Forelimb muscle (tissue), 1 donor: ENCODE results near the gene SLC35E2B. TPM values are rescaled to one million over a fixed set of nuclear protein-coding genes. Genes with fewer than 3 reads are reported as not detected.
A peak's percentile ranks its signal among the peaks of the same experiment; 100 is the strongest.

Source experiments
- DNase-seq: peaks from one replicate; pipeline ENCODE4 v3.0.0-alpha.2; 2013; ENCODE audit warnings: low read depth
- polyA plus RNA-seq: library from polyadenylated mRNA; unstranded; fragments of 120-200 nt; gene quantifications from one replicate; pipeline ENCODE4 v1.2.1, GENCODE V29; 2013; ENCODE audit not compliant: insufficient read length

The SLC35E2B gene
- polyA plus RNA-seq, 1 donor, result 47.2 TPM

GRCh38 chr1:1624443-1625403, 67.9 kb downstream of the SLC35E2B start:
- no peak for DNase-seq

DNA sequence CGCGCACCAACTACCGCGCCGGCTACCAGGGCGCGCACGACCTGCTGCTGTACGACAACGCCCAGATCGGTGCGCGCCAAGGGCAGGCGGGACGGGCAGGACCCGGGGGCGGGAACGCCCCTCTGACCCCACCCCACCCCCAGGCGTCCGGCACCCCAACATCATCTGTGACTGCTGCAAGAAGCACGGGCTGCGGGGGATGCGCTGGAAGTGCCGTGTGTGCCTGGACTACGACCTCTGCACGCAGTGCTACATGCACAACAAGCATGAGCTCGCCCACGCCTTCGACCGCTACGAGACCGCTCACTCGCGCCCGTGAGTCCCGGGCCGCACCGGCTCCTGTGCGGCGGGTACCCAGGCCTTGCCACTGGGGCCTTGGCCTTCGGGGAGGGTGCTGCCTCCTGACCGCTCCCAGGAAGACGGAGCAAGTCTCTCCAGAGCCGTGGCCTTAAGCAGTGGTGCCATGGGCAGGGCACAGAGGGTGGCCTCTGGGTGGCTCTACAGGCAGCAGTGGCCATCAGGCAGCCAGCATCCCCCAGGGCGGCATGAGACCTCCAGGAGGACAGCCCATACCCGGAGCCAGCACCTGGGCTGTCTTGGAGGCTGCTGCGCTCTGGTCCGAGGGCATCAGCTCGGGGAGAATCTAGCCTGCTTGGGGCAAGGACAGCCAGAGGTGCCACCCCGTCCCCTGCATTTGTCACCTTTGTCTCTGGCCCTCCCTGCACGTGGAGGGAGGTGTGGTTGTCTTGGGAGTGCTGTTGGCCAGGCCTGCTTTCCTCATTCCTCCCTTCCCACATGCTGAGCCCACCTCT, 68.8 kb downstream of the SLC35E2B start:
- no peak for DNase-seq

- no peak for DNase-seq
Measured at GRCh38 chr1:1623181-1623630, 69.4 kb downstream of the SLC35E2B start.

GRCh38 chr1:1622788-1623094, 69.9 kb downstream of the SLC35E2B start:
- DNase-seq, result no peak

DNA sequence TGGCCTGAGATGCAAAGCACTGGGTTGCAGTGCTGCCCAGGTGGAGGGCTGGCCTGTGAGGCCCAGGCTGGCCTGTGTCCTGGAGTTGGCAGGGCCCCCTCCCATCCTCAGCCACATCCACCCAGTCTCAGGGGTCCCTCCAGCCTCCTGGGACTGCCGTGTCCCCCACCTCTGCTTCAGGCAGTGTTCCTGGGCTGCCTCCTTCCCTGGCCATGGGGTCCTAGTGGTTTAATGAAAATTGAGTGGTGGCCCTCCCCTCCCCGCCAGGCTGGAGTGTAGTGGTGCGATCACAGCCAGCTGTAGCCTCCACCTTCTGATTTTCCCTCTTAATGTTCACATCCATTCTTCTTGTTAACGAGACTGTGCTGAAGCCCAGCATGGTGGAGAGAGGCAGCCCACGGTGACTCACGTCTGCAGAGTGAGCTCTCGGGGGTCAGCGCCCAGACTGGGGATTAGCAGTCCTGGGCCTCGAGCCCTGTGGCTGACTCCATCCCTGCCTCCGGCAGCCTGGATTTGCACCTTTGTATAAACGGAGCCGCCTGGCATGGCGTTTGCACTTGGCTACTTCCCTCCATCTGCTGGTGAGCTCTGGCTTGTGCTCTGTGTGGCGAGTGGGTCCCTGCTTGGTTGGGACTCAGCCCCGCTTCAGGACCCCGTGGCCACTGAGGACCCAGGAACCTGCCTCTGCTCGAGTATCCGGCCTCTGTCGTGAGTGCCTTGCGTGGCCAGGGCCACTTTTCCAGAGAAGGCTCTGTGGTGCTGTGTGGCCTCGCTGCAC, 70.4 kb downstream of the SLC35E2B start:
- no peak for DNase-seq

DNA sequence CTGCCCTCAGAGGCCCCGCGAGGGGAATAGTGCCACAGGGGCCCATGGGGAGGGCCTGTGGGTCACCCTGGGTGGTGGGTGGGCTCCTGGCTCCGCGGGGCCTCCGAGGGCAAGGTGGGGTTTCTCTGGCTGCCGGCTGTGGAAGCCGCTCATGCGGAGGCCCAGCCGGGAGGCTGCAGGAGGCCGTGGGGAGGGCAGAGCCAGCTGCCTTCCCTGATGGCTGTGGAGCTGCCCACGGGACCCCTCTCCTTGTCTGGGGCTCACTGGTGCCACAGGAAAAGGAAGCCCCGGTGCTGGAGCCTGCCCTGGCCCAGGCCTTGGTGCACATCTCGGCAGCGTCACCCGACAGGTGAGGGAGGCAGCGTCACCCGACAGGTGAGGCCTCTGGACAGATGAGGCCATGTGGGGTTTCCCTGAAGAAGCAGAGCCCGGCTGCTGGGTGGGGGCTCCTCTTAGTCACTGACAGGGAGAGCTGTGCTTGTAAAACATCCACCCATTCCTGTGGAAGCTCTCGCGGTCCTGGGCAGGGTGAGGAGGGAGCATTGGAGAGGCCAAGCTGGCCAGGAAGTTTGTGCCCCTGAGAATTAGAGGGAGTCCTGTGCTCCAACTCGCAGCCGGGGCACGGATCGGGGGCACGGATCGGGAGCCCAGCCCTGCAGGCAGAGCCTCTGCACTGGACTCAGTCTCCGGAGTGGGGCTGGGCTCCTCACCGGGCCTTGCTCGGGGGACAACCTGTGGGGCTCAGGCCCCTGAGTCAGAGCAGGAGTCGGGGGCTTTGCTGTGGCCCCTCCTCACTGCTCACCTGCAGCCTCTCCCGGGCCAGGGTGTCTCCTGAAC, 71.2 kb downstream of the SLC35E2B start:
- DNase-seq, result no peak

DNA sequence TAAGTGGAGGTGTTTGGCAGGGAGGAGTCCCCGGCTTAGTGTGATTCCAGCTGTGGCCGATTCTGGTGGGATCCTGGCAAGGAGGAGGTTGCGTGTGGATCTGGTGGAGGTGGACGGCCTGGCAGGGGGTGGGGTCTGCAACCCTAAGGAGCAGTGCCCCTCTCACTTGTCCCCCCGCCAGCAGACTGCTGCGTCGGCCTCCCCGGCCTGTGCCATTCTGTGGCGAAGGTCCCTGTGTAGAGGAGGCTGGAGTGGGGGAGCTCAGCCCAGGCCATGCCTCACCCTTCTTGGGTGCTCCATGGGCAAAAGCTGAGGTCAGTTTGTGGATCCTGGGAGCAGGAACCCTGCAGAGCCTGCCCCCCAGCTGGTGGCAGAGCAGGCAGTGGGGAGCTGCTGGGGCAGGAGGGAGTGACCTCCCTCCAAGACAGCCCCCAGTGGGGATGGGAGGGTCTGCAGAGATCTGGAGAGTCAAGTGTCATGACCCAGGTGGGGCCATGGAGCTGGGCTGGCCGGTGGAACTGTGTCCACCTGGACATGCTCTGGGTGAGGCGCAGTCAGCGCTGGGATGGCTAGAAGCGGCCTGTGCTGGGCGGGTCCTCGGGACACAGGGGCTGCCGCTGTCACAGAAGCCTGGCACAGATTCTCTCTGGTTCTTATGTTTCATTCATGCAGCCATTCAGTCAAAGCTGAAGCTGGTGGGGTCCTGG, 72.0 kb downstream of the SLC35E2B start:
- DNase-seq, result no peak

DNA sequence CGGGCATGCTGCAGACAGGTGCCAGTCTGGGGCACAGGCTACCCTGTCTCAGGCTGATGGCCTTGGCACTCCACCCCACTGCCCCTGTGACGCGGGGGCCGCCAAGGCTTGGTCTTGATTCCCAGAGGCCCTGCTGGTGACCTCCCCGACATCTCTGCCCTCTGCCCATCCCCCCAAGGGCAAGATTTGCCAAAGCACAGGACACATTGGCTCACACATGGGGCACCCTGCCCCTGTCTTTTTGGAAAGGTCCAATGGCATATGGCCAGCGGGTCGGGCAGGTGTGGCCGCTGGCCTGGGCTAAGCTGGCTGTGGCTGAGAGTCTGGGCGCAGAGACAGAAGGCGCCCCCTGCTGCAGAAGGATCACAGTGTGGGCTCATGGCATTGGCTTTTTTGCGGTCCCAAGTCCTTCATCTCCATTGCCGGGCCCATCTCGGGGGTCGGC, 72.7 kb downstream of the SLC35E2B start:
- DNase-seq, result no peak

DNA sequence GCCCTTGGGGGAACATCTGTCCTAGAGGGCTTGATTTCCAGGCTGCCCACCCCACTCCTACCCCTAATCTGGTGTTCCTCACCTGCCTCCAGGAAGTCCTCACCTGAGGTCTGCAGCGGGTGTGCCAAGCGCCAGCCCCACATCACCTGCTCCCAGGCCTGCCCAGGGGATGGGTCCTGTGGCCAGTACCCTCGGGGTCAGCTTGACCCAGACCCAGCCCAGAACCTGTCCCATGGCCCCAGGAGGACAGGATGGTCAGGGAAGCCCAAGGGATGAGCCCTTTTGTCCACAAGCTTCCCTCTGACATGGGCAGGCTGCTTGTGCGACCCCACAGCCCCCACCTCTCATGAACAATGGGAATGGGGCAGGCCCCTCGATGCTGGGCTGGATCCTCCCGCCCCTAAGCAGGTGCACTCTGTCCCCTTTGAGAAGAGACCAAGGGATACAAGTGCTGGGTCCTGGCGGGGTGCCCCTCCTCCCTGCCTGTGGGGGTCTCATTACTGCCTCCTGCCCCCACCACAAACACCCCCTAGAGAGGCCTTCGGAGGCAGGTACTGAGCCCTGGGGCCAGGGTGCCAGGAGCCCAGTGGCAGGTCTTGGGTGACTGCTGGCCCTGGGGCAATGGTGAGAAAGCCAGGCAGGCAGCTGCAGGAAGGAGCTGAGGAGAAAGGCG, 74.1 kb downstream of the SLC35E2B start:
- no peak for DNase-seq

DNA sequence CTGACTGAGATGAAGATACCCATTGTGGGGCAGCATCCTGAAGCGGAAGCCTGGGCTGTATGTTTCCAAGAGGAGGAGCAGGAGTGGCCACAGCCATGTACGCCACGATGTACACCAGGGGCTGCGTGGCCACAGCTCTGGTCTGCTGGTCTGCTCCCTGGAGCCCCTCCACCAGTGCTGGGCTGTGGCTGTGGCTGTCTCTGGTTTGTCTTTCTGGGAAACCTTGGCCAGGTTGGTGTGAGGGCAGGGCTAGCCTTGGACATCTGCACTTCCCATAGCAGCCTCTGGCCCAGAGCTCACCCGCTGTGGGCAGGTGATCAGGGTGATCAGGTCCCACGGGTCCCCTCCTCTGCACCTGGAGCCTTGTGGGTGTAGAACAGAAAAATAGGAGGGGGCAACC, 74.7 kb downstream of the SLC35E2B start:
- no peak for DNase-seq

DNA sequence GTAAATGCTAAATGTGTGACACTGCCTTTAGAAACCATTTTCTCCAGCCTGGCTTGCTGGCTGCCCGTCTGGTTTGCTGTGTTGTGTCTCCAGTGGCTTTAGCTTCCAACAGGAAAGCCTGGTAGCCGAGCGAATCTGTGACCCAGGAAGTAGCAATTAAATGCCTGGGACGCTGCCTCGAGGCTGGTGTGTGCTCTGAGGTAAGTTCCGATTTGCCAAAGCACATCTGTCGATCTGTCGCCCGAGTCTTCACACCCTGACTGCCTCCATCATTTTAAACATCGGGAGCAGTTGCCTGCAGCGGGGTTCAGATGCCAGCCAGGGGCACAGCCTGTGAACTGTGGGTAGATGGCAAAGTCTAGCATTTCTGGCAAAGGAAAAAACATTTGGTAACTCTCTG, 75.1 kb downstream of the SLC35E2B start:
- no peak for DNase-seq

DNA sequence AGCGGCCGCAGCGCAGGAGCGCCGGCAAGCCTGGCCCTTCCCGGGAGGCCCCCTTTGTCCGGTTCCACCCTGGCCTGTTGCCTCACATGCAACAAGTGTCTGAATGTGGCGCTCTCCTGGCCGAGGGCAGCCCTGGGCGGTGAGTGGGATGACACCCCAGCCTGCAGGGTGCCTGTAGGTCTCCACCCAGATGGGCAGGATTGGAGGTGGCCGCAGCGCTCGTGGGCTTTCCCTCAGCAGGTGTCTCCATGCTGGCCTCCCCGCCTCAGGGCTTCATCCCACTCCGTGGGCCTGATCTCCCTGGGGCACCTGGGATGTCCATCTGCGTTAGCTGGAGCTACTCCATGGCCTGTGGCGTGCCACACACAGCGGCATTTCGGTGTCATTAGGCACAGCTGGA, 75.8 kb downstream of the SLC35E2B start:
- DNase-seq, result no peak

DNA sequence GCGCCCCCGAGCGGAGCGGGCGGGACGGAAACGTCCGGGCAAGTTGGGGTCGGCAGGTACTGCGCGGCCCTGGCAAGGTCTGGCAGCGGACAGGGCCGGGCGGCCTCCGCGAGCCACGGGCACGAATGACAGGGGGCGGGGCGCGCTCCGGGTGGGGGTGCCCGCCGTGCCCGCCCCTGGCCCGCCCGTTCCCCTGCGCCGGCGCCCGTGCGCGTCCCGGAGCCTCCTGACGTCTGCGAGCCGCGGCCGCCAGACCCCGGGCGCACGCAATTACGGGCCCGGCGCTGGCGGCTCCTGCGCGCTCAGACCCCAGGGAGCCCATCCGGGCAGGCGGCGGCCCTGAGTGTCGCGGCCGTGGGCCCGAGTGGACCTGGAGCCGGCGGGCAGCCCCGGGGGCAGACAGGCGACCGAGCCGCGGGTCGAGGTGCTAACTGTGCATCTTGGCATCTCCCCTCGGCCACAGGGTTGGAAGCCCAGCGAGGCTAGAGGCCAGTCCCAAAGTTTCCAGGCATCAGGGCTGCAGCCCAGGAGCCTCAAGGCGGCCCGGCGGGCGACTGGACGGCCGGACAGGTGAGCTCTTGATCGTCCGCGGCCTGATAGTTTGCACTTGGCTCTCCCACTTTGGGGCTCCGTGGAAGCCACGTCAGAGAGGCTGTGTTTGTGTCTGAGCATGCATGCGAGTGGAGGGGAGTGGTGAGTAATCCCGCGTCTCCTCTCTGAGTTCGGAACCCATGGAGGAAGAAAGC, 76.4 kb downstream of the SLC35E2B start:
- DNase-seq, result no peak

- peak; percentile 88 for DNase-seq
Measured at GRCh38 chr1:1615256-1616044, 77.1 kb downstream of the SLC35E2B start, which contains the start of gene MIB2. MIB2 (plus strand) TSS chr1:1615500; CDS start chr1:1623453, 7,953 bp downstream.

DNA sequence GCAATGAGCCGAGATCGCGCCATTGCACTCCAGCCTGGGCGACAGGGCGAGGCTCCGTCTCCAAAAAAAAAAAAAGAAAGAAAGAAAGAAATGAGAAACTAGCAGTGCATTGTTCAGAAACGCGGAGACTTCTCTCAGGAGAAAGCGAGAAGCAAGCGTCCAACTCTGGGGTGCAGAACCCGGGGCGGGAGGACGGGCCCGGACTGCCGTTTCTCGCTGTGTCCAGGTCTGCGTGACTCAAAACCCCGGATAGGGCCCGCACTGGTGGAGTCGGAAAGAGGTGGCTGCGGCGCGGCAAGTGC, 77.7 kb downstream of the SLC35E2B start:
- DNase-seq, result no peak

GRCh38 chr1:1614204-1614953, 78.2 kb downstream of the SLC35E2B start:
- no peak for DNase-seq

DNA sequence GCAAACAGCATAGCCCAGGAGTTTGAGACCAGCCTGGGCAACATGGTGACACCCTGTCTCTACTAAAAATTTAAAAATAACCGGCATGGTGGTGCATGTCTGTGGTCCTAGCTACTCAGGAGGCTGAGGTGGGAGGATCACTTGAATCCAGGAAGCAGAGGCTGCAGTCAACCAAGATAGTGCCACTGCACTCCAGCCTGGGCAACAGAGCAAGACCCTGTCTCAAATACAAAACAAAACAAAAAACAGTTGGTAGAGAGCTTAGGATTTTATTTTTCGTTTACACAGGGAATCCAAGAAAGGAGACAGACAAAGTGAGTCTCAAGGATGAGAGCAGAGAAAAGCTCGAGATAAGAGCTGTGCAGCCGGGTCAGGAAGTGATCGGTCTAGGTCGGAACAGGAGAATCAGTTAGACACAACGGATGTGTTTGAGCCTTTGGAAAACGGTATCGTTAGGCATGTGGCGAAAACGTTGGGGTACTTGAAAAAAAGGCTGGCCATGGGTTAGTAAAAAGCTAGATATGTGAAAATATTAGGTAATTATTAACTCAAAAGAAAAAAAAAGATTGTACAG, 79.0 kb downstream of the SLC35E2B start:
- DNase-seq, result no peak
